GM23338 (cell line): ENCODE results near the gene VKORC1L1. TPM values are rescaled to one million over a fixed set of nuclear protein-coding genes. Genes with fewer than 3 reads are reported as not detected.

ENCODE experiments used
- ATAC-seq: fragments of 200-7000 bp; cut with Tn5 transposase; 3 replicates; pipeline ENCODE4 v1.9.1; 2020
- DNase-seq: peaks from one replicate; pipeline ENCODE4 v3.0.0-alpha.2; 2015; ENCODE audit warnings: low spot score
- H2AFZ ChIP-seq: fragments of 200-600 bp; sonication (generic); 2 replicates; pipeline ENCODE4 v1.8.0; 2016; ENCODE audit warnings: antibody characterized with exemption, mild to moderate bottlenecking, moderate library complexity
- H3F3A ChIP-seq: fragments of 200-600 bp; sonication (generic); replicated peaks from 2 replicates; pipeline ENCODE4 v1.8.0; 2017; ENCODE audit warnings: antibody characterized with exemption, mixed run types, low read depth
- H3K27ac ChIP-seq: fragments of 200-600 bp; sonication (generic); 2 replicates; pipeline ENCODE4 v1.6.1; 2016; ENCODE audit warnings: low read depth
- H3K27me3 ChIP-seq: fragments of 200-600 bp; sonication (generic); 2 replicates; pipeline ENCODE4 v1.8.0; 2016; ENCODE audit warnings: mild to moderate bottlenecking, mixed run types, moderate library complexity; ENCODE audit not compliant: insufficient read depth
- H3K36me3 ChIP-seq: fragments of 200-600 bp; sonication (generic); 2 replicates; pipeline ENCODE4 v1.8.0; 2016; ENCODE audit warnings: mild to moderate bottlenecking; ENCODE audit not compliant: insufficient read depth
- H3K4me1 ChIP-seq: fragments of 200-600 bp; sonication (generic); 2 replicates; pipeline ENCODE4 v1.8.0; 2016; ENCODE audit warnings: mild to moderate bottlenecking, moderate library complexity; ENCODE audit not compliant: insufficient read depth
- H3K4me2 ChIP-seq: fragments of 200-600 bp; sonication (generic); 2 replicates; pipeline ENCODE4 v1.7.1; 2017; ENCODE audit warnings: mixed run types
- H3K4me3 ChIP-seq: fragments of 200-600 bp; sonication (generic); 2 replicates; pipeline ENCODE4 v1.6.1; 2016; ENCODE audit warnings: mixed run types
- H3K79me2 ChIP-seq: fragments of 200-600 bp; sonication (generic); replicated peaks from 2 replicates; pipeline ENCODE4 v1.8.0; 2017; ENCODE audit warnings: mild to moderate bottlenecking; ENCODE audit not compliant: insufficient read depth
- H3K9me2 ChIP-seq: fragments of 200-600 bp; sonication (generic); 2 replicates; pipeline ENCODE4 v1.8.0; 2017; ENCODE audit not compliant: insufficient read depth
- H4K20me1 ChIP-seq: fragments of 200-600 bp; sonication (generic); replicated peaks from 2 replicates; pipeline ENCODE4 v1.8.0; 2017; ENCODE audit warnings: mild to moderate bottlenecking; ENCODE audit not compliant: insufficient read depth
- H3K27ac Mint-ChIP-seq: 2 replicates; pipeline ENCODE4 v1.8.0; 2020; ENCODE audit warnings: inconsistent platforms, mild to moderate bottlenecking, moderate library complexity, mixed read lengths
- H3K27me3 Mint-ChIP-seq: 3 replicates; pipeline ENCODE4 v1.8.0; 2022; ENCODE audit warnings: low read depth, mild to moderate bottlenecking, moderate library complexity, mixed read lengths, inconsistent platforms; ENCODE audit not compliant: insufficient read depth, poor library complexity
- H3K36me3 Mint-ChIP-seq: 3 replicates; pipeline ENCODE4 v1.8.0; 2021; ENCODE audit warnings: low read depth, mild to moderate bottlenecking, inconsistent platforms, moderate library complexity, mixed read lengths
- H3K4me1 Mint-ChIP-seq: 3 replicates; pipeline ENCODE4 v1.8.0; 2020; ENCODE audit warnings: mild to moderate bottlenecking, inconsistent platforms, mixed read lengths
- H3K4me3 Mint-ChIP-seq: 3 replicates; pipeline ENCODE4 v1.8.0; 2021; ENCODE audit warnings: moderate library complexity, mild to moderate bottlenecking, inconsistent platforms, mixed read lengths
- H3K9me3 Mint-ChIP-seq: 3 replicates; pipeline ENCODE4 v1.8.0; 2020; ENCODE audit warnings: moderate library complexity, mild to moderate bottlenecking, inconsistent platforms, mixed read lengths
- CTCF ChIP-seq, 2 experiments: fragments of 200-600 bp in 1 of 2; sonication (generic) in 1 of 2; conservative IDR thresholded peaks; 2 replicates each; pipeline versions ENCODE4 v1.5.1 to v1.6.1; 2016 to 2017; ENCODE audit warnings: antibody characterized with exemption in 2 of 2, low read depth in 2 of 2, mild to moderate bottlenecking in 2 of 2, moderate library complexity in 1 of 2
- ETS1 ChIP-seq: IDR thresholded peaks from 2 replicates; pipeline ENCODE4 v1.6.1; 2016; ENCODE audit warnings: antibody characterized with exemption
- EZH2 ChIP-seq: fragments of 200-600 bp; sonication (generic); IDR thresholded peaks from one replicate; pipeline ENCODE4 v1.8.0; 2017; ENCODE audit warnings: antibody characterized with exemption, mild to moderate bottlenecking, low read depth; ENCODE audit not compliant: unreplicated experiment
- EZH2phosphoT487 ChIP-seq: fragments of 200-600 bp; sonication (generic); IDR thresholded peaks from one replicate; pipeline ENCODE4 v1.8.1; 2018; ENCODE audit warnings: antibody characterized with exemption; ENCODE audit not compliant: unreplicated experiment
- JUNB ChIP-seq: IDR thresholded peaks from one replicate; pipeline ENCODE4 v1.6.1; 2016; ENCODE audit warnings: antibody characterized with exemption; ENCODE audit not compliant: unreplicated experiment
- NANOG ChIP-seq: IDR thresholded peaks from 2 replicates; pipeline ENCODE4 v1.6.1; 2016; ENCODE audit warnings: antibody characterized with exemption, borderline replicate concordance
- REST ChIP-seq: IDR thresholded peaks from one replicate; pipeline ENCODE4 v1.6.1; 2018; ENCODE audit warnings: antibody characterized with exemption; ENCODE audit not compliant: unreplicated experiment
- STAT1 ChIP-seq: IDR thresholded peaks from one replicate; pipeline ENCODE4 v1.6.1; 2016; ENCODE audit warnings: antibody characterized with exemption; ENCODE audit not compliant: unreplicated experiment
- ZNF114 ChIP-seq: fragments of 250-450 bp; sonication (Bioruptor Pico); IDR thresholded peaks from 2 replicates; pipeline ENCODE4 v1.5.0; 2020; ENCODE audit warnings: mild to moderate bottlenecking, moderate library complexity
- ZNF462 ChIP-seq: fragments of 250-450 bp; sonication (Bioruptor Pico); IDR thresholded peaks from 2 replicates; pipeline ENCODE4 v1.5.0; 2020; ENCODE audit warnings: mild to moderate bottlenecking, moderate library complexity
- polyA plus RNA-seq: library from polyadenylated mRNA; unstranded; fragments of >200 nt; fragmentation: Nextera tagmentation; extraction: Ambion mirVana; gene quantifications from 2 replicates; pipeline ENCODE4 v1.2.1, GENCODE V29; 2016
- total RNA-seq: library from RNA; depleted of rRNA; stranded (reverse); fragments of >200 nt; shearing (Covaris generic); gene quantifications from 2 replicates; pipeline ENCODE4 v1.2.3, GENCODE V29; 2014

VKORC1L1 gene
- total and polyA plus RNA-seq, 2 experiments from 2014 or later: 21.5 to 30.3 TPM

- TF ChIP-seq ETS1: no peak
- no peak for TF ChIP-seq STAT1
- TF ChIP-seq ZNF114 (CRISPR knock-in tag): no peak
- no peak for TF ChIP-seq CTCF (conservative IDR thresholded peaks at IDR 0.05; ENCODE audit: low read depth in 2 of 2)
- no peak for TF ChIP-seq EZH2phosphoT487
- TF ChIP-seq JUNB: no peak
- TF ChIP-seq EZH2: no peak
- TF ChIP-seq REST: no peak
These were observed 87.6 kb downstream of the VKORC1L1 start (continued) for GRCh38 chr7:65960351-65961074.

- no peak overlapping the region for H3K4me3 ChIP-seq
- DNase-seq (no peak), ATAC-seq (no peak)
- peaks cover 35% of the 10 kb centered on the region for H3K36me3 ChIP-seq
- no peak overlapping the region for H3K4me2 ChIP-seq
- no peaks in the 10 kb centered on the region for H3K27me3 ChIP-seq
- H3K4me1 ChIP-seq: no peaks in the 10 kb centered on the region
- no peaks in the 10 kb centered on the region; the same call in 1 of the 2 replicates for H3F3A ChIP-seq
- H3K4me1 Mint-ChIP-seq: no peaks in the 10 kb centered on the region
- no peak overlapping the region for H3K4me3 Mint-ChIP-seq
- no peak overlapping the region for H3K27ac Mint-ChIP-seq
- H2AFZ ChIP-seq: no peak overlapping the region
- no peaks in the 10 kb centered on the region for H3K79me2 ChIP-seq
- no peaks in the 10 kb centered on the region for H3K9me2 ChIP-seq
- peaks cover 5% of the 10 kb centered on the region; the same call in 1 of the 2 replicates for H4K20me1 ChIP-seq
- peaks cover 2% of the 10 kb centered on the region for H3K27me3 Mint-ChIP-seq
- peaks cover 72% of the 10 kb centered on the region for H3K36me3 Mint-ChIP-seq
- H3K9me3 Mint-ChIP-seq: no peaks in the 10 kb centered on the region; the same call in 2 of the 3 replicates
- H3K27ac ChIP-seq: no peak overlapping the region
- TF ChIP-seq JUNB (no peak), NANOG (no peak), ZNF462 (CRISPR knock-in tag) (no peak), ETS1 (no peak)
These were observed 89.2 kb downstream of the VKORC1L1 start for GRCh38 chr7:65962033-65962432.
